Vagina (tissue), 2 donors: Measurements from ENCODE around the gene TRAF2.
"Not testable (repeated sequence)": the region's sequence is repeated elsewhere in the genome, so short reads cannot be mapped to it uniquely, and the experiment has no call there.

Experiments
- CTCF ChIP-seq, 3 experiments: fragments of 450-650 bp in 2 of 3; fragments of 200-600 bp in 1 of 3; sonication (generic) in 1 of 3; IDR thresholded peaks; one replicate each; pipeline ENCODE4 v1.5.1; 2017 to 2019; ENCODE audit warnings: antibody characterized with exemption in 3 of 3, mild to moderate bottlenecking in 2 of 3, moderate library complexity in 2 of 3
- POLR2A ChIP-seq, 2 donors: fragments of 450-650 bp; IDR thresholded peaks; one replicate each; pipeline ENCODE4 v1.6.1; 2017; ENCODE audit warnings: antibody characterized with exemption in 2 of 2, mild to moderate bottlenecking in 2 of 2, moderate library complexity in 2 of 2

- TF ChIP-seq CTCF, POLR2A (IDR thresholded peaks at IDR 0.05): not testable (repeated sequence)
Observed at GRCh38 chr9:136837856-136838277, 48.4 kb upstream of the TRAF2 start.
